GM12872 (cell line): ENCODE results near the gene MRPL27.

Source experiments
- CTCF ChIP-seq: IDR thresholded peaks from 3 replicates; pipeline ENCODE4 v1.5.1; 2011; ENCODE audit warnings: low read depth, mild to moderate bottlenecking, low read length, moderate library complexity; ENCODE audit not compliant: insufficient read depth

The MRPL27 gene

GRCh38 chr17:50372758-50373556, at the start of gene MRPL27, which contains the start of gene EME1:
Gene MRPL27, minus strand, starts transcription at chr17:50373184. Its CDS starts 14 bp downstream, at chr17:50373170.
Gene EME1, plus strand, starts transcription at chr17:50373229. Its CDS starts 1,980 bp downstream, at chr17:50375209.
- no peak for TF ChIP-seq CTCF

DNA sequence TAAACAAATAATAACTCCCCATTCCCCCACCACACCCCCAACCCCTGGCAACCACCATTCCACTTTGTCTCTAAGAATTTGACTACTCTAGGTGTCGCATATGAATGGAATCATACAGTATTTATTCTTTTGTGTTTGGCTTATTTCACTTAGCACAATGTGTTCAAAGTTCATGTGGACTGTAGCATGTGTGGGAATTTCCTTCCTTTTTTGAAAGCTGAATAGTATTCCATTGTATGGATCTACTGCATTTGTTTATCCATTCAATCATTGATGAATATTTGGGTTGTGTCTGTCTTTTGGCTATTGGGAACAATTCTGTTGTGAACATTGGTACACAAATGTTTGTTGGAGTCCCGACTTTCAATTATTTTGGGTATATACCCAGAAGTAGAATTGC, 49.8 kb upstream of the MRPL27 start:
- TF ChIP-seq CTCF: no peak

DNA sequence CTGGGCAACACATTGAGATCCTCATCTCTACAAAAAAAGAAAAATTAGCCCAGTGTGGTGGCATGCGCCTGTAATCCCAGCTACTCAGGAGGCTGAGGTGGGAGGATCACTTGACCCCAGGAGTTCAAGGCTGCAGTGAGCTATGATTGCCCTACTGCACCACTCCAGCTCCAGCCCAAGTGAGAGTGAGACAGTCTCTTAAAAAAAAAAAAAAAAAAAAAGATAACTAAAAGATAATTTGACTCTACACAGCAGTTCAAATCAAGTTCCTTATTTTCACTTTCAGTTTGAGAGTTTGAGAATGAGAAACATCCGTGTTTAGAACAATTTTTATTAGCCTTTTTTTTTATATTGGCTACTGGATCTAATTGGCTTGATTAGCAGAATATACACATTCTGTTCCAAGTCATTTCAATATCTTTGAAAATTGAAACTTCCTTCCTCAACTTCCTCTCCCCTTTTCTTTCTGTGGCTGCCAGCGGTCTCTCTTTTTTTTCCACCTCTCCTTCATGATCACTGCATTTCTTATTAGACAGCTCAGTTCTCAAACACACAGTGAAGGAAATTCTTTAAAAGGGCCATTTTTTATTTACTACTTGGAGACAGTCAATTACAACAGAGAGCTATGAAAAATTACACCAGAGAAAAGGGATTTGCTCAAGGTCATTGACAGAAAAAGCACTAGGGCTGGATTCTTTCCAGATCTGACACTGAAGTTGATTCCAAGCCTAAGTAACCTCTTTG, 48.5 kb upstream of the MRPL27 start:
- no peak for TF ChIP-seq CTCF

DNA sequence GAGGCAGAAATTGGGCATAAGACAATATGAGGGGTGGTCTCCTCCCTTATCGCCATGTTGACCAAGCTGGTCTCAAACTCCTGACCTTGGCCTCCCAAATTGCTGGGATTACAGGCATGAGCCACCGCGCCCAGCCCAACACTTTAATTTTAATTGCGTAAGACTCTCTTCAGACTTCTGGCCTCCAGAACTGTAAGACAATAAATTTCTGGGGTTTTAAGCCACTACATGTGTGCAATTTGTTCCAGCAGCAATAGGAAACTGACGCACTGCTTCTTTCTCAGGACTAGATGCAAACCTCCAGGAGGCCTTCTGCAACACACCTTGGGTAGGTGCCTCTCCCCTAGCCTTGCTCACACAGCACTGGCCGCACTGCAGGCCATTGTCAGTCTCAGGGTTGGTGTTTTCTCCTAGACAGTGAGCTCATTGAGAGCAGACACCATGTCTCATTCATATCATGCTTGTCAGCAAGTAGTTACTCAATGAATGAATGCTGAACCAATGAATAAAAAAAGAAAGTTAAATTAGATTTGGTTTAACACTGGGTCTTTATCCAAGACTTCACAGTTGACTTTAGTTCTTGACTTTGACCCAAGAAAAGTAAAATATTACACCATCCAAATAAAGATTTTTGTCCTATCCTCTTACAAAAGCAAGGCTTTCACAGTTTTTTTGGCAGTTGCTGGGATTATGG, 47.6 kb upstream of the MRPL27 start:
- TF ChIP-seq CTCF: no peak

GRCh38 chr17:50414808-50415207, 41.8 kb upstream of the MRPL27 start:
- no peak for TF ChIP-seq CTCF

- TF ChIP-seq CTCF: no peak
Observed at GRCh38 chr17:50412188-50412732, 39.3 kb upstream of the MRPL27 start.

- no peak for TF ChIP-seq CTCF
Observed at GRCh38 chr17:50407921-50408320, 34.9 kb upstream of the MRPL27 start.
